NCI-H2081 (cell line): ENCODE results near the gene CLSTN3.
"Not testable (repeated sequence)": the region's sequence is repeated elsewhere in the genome, so short reads cannot be mapped to it uniquely, and the experiment has no call there.

Experiments
- DNase-seq, 2 experiments: peaks; one replicate each; lab custom pipeline; 2025; lab: John Stamatoyannopoulos, UW

Gene CLSTN3

GRCh38 chr12:7150841-7151240, 20.7 kb downstream of the CLSTN3 start:
- DNase-seq: no peak

GRCh38 chr12:7151532-7151931, 21.4 kb downstream of the CLSTN3 start:
- DNase-seq: no peak

GRCh38 chr12:7152818-7153217, 22.6 kb downstream of the CLSTN3 start:
- no peak for DNase-seq

- DNase-seq: no peak
Observed at GRCh38 chr12:7154042-7154441, 23.9 kb downstream of the CLSTN3 start.

- DNase-seq: no peak
Observed at GRCh38 chr12:7154901-7155470, 24.8 kb downstream of the CLSTN3 start.

GRCh38 chr12:7155471-7156034, 25.4 kb downstream of the CLSTN3 start:
- DNase-seq: peak in 1 of 2 experiments; percentile 43

GRCh38 chr12:7156259-7157197, 26.4 kb downstream of the CLSTN3 start:
- DNase-seq: no peak

GRCh38 chr12:7157391-7157790, 27.2 kb downstream of the CLSTN3 start:
- no peak for DNase-seq

- no peak for DNase-seq
Observed at GRCh38 chr12:7158781-7159609, 28.8 kb downstream of the CLSTN3 start.

GRCh38 chr12:7160183-7160582, 30.0 kb downstream of the CLSTN3 start:
- DNase-seq: no peak

GRCh38 chr12:7161327-7161726, 31.2 kb downstream of the CLSTN3 start:
- no peak for DNase-seq

GRCh38 chr12:7161811-7162210, 31.6 kb downstream of the CLSTN3 start:
- no peak for DNase-seq

- DNase-seq: peak; percentile 84 to 88
Observed at GRCh38 chr12:7162691-7163114, 32.5 kb downstream of the CLSTN3 start.

- DNase-seq: no peak
Observed at GRCh38 chr12:7169951-7170350, 39.8 kb downstream of the CLSTN3 start.

- no peak for DNase-seq
Observed at GRCh38 chr12:7171854-7172253, 41.7 kb downstream of the CLSTN3 start.

GRCh38 chr12:7175493-7175892, 45.3 kb downstream of the CLSTN3 start:
- DNase-seq: no peak

GRCh38 chr12:7176595-7176994, 46.4 kb downstream of the CLSTN3 start:
- no peak for DNase-seq

- no peak for DNase-seq
Observed at GRCh38 chr12:7178481-7178880, 48.3 kb downstream of the CLSTN3 start.

GRCh38 chr12:7180685-7181084, 50.5 kb downstream of the CLSTN3 start:
- no peak for DNase-seq

GRCh38 chr12:7186058-7186457, 55.9 kb downstream of the CLSTN3 start:
- DNase-seq: not testable (repeated sequence)

- peak; percentile 36 to 67 for DNase-seq
Observed at GRCh38 chr12:7188562-7189397, 58.6 kb downstream of the CLSTN3 start.
